Fibroblast of skin of left quadriceps (primary cell): Measurements from ENCODE around the gene OR6B3.
"Not testable (repeated sequence)": the region's sequence is repeated elsewhere in the genome, so short reads cannot be mapped to it uniquely, and the experiment has no call there.

Experiments used
- DNase-seq, 2 experiments: peaks; one replicate each; pipeline ENCODE4 v3.0.0-alpha.2; 2013; ENCODE audit warnings: low read depth in 2 of 2

OR6B3 gene

DNA sequence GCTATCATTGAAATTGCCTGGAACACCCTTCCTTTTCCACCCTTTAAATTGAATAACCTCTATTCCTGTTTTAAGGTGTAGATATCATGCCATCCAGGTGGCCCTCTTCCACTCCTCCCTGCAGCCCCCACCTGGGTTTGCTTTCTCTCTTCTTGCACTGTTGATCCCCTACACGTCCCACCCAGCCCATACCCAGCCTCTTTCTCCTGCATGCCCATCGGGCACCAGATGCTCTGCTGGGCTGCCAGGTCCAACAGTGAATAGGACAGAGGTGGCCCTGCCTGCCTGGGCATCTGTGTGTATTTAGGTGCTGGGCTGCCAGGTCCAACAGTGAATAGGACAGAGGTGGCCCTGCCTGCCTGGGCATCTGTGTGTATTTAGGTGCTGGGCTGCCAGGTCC is 9.2 kb downstream of the OR6B3 start:
- DNase-seq, result not testable (repeated sequence)

DNA sequence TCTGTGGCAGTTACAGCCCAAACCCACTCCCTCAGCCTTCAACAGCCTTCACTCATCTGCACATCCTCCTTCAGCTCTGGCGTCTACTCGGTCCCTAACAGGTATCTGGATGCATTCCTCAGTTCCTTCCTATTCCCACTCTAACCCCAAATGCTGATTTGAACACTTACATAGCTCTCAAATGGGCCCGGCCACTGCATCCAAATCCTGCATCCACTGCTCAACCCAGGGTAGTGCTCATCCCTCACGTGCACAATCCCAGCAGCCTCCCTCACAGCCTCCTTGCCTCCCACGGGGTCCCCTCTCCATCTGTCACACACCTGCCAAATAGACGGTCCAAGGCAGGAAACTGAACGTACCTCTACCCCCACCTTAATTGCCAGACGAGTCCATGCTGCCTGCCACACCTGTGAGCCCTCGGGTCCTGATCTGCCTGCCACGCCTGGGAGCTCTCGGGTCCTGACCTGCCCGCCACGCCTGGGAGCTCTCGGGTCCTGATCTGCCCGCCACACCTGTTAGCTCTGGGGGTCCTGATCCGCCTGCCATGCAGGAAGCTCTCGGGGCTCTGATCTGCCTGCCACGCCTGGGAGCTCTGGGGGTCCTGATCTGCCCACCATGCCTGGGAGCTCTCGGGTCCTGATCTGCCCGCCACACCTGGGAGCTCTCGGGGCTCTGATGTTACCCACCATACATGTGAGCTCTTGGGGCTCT is 9.9 kb downstream of the OR6B3 start:
- DNase-seq, result no peak

DNA sequence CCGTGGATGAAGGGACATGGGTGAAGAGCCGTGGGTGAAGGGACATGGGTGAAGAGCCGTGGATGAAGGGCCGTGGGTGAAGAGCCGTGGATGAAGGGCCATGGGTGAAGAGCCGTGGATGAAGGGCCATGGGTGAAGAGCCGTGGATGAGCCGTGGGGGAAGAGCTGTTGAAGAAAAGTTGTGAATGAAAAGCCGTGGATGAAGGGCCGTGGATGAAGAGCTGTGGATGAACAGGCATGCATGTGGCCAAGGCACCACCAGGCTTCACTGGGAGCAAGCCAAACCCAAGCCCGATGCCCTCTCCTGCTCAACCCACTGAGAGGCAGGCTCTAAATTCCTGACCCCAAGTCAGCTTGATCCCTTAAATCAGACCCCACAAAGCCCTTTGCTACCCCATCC is 10.6 kb downstream of the OR6B3 start:
- no peak for DNase-seq

DNA sequence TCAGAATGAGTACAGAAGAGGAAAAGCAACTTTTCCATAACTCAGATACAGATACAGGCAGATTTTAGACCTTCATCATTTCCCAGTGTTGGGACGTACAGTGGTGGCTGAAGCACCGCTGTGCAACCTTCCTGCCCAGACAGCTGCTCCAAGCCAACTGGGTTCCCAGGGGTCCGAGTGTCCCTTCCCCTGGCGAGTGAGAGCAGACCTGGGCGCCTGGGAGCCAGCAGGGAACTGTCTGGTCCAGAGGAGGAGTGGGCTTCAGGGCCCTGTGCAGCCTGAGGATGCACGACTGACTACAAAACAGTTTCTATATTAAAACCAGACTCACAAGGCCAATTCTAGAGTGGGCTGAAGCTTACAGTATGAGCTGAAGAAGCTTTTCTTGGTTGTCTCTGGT is 12.0 kb downstream of the OR6B3 start:
- no peak for DNase-seq

DNA sequence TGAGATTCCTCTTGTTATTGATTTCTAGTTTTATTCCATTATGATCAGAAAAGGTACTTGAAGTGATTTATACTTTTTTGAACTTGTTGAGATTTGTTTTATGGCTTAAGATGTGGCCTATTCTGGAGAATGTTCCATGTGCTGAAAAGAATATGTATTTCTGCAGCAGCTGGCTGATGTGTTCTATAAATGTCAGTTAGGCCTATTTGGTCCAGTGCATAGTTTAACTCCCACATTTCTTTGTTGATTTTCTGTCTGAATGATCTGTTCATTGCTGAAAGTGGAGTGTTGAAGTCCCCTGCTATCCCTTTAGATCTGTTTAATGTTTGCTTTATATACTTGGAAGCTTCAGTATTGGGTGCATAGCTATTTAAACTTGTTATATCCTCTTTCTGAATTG is 16.0 kb downstream of the OR6B3 start:
- no peak for DNase-seq

DNA sequence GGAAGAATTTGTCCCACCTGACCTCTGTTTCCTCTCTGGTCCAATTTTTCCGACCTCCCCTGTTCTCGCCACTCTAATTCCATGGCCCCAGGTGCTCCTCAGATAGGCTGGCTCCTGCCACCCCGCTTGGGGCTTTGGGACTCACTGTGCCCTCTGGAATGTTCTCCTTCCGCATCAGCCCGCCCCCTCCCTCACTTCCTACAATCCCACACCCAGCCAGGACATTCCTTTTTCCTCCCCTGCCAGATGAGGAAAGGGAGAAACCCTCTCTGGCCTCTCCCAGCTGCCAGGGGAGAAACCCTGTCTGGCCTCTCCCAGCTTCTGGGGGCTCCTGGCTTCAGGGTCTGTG is 20.0 kb downstream of the OR6B3 start:
- DNase-seq, result no peak

DNA sequence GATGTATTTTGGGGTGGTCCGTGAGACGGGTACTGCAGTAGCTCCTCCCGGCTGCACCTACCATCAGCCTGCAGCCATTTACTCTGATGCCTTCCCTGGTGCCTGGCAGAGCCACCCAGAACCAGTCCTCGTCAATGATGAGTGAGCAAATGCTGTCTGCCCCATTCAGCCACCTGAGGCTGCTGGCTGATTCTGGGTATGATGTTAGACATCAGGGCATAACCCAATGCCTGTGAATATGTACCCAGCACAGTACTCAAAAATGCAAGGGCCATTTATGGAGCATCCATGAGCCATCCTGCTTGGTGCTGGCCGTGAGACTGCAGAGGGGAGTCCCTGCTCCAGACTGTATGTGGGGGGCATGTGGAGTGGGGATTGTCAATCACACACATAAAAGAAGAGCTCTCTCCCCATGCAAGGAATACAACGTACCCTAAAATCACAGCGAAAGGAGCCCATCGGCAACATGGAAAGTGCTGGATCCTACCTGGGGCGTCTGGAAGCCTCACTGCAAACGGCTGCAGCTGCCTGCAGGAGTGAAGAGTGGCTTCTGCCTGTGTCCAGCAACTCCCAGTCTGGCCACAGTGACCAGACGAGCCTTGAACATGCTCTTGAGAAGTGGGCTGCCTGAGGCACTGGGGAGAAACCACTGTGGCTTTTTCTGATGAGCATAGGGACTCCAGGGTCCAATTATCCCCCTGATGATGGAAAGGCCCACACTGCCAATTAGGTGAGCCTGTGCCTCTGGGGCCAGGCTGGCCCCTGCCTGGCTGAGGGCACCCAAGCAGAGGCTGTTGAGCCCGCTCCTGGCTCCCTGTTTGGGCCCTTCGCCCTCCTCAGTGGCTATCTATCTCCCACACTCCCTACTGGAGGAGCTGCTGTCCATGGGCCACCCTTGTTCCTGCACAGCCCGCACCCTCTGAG is 20.7 kb downstream of the OR6B3 start:
- no peak for DNase-seq

DNA sequence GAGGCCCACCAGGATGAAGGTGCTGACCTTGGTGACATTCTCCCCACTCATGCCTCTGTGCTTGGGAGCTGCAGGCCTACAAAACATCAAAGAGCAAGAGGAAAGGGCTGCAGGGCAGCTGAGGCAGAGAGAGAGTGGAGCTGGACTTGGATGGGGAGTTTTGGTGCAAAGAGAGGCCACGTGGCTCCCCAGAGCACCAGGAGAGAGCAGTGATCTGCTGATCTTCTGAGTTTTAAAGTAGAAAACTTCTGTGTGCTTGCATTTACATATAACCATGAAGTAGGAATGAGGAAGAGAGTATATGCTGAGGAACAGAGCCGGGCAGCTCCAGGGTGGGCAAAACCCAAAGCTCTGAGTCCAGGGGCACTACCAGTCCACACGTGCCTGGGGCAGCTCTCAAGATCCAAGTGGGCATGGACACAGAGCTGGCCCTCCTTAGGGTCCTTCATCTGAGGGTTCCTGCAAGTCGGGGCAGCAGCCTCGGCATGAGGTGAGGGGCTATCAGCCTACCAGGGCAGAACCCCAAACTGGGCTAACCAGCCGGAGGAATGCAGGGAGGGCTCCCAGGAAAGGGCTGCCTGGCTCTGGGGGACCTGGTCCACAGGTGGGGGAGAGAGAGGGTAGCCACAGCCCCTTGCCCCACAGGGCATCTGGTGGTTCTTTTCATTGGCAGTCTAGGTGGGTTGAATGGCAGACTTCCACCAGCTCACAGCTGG is 22.8 kb downstream of the OR6B3 start, which contains the start of gene OR6B2:
OR6B2 (minus strand) TSS at position 51 of the 716 bp plus-strand sequence; CDS start at position 51, 0 bp downstream.
- no peak for DNase-seq

DNA sequence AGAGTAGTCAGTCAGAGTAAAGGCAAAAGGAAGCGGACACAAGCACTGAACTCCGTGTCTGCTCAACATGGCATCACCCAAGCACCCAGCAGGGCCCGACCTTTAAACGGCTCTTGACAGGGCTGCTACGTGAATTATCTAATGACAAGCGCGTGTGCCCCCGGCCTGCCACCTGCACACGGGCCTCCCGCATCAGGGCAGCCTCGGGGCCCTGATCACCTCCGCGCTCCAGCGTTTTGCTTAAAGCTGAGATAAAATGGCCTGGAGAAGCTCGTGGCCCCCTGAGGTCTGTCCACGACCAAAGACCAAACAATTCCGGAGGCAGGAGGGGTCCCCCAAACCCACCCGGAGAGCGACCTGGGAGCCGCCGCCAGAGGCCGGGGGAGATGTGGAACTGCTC is 28.6 kb downstream of the OR6B3 start:
- no peak for DNase-seq

DNA sequence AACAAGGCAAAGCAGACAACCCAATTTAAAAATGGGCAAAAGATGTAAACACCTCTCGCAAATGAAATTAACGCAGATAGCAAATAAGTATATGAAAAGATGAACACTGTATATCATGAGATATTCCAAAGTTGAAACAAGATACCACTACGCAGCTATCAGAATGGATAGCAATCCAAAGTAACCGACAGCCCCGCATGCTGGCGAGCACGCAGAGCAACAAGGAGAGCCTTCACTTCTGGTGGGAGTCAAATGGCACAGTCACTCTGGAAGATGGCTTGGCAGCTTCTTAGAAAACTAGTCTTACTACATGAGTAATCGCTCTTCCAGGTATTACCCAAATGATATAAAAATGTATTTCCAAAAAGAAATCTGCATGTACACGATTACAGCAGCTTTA is 29.5 kb downstream of the OR6B3 start:
- no peak for DNase-seq

DNA sequence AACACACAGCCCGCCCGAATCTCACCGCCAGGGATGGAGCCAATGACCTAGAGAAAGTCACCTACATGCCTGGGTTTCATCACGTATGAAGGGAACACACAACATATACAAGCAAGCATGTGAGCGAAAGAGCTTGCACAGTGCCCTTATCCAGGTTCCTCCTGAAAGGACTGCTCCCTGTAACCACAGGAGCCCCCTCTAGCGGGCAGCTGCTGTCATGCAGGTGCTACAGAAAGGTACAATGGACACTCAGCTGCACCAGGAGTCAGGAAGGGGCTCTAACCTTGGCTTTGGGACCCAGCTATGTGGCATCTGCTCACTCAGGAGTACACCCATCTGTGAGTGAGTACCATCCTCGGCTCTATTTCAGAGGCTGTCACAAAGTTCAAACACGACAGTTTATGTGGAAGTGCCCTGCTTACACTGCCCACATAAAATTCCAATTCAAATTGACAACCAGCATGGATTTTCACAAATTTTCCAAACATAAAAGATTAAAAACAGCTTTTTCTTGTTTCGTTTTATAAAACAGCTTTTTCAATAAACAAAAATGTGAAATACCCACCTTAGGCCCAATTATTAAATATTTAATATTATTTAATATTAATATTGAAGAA is 31.7 kb downstream of the OR6B3 start:
- peak in 1 of 2 experiments; percentile 10 for DNase-seq

DNA sequence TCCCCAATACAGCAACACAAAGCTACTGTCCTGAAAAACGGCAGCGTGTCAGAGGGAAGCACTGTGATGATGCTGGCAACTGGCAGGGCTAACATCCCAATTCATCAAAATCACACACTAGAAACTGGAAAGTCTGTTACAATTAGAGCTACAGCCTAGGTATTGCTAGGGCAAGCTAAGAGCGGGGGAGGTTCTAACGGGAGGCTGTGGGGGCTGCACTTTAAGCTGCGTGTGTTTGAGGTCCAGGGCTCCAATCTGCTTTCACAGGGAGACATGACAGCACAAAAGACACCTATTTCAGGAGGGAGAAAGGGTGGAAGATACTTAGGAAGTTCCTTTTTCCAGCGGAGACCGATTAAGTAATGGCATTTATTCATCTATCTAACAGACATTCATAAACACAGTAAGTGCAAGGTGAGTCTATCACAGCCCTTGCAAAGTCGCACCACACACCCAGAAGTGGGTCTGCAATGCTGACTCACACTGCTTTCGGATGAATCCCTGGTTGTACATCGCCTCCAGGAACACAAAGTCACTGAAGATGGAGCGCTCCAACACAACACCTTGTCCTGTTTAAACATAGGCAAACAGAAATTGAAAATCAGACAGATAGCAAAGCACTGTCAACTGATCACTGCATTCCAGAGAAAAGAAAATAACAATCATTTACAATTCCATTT is 35.1 kb downstream of the OR6B3 start:
- no peak for DNase-seq

DNA sequence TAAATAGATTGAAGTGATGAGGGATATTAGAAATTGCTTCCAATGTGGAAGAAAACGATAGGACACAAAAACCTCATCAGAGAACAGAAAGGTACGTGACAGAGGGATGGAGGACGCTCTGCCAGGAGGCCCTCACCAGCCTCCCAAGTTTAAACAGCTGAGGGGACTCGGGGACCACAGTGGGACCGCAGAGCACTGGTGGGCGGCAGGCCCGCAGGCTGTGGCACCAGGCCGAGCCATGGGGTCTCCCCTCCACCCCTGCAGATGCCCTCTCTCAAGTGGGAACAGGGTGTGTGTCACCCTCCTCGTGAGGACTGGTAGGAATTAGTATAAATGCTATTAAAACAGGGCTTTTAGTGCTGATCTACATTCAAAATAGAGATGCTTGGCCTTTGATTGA is 39.0 kb downstream of the OR6B3 start:
- DNase-seq, result no peak

DNA sequence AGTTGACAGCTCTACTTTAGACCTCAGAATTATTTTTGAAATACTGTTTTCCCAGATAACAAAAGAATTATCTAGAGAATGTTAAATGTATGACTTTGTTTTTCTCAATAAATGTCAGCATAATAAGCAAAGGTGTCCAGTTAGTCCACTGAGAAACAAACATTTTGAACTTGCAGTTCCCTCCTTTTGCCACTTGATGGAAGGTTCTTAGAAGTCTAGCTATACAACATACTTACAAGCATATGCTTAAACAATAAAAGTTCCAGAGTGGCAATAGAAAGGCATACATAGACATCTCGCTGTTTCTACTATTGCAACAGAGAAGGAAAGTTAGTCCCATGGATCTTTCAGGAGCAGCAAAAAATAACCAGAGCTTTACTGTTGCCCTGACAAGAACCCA is 40.0 kb downstream of the OR6B3 start:
- no peak for DNase-seq

DNA sequence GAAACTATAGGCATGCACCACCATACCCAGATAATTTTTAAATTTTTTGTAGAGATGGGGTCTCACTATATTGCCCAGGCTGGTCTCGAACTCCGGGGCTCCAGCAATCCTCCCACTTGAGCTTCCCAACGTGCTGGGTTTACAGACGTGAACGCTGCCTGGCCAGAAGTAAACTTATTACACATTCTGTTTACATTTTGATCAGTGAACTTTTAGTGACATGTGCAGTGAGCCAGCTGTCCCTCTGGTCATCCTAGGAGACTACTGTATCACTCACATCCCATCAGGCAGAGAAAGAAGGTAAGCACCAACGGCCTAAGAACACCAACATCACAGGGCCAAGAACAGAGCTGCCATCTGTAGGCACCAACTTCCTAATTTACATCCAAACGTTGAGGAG is 50.3 kb downstream of the OR6B3 start:
- no peak for DNase-seq

DNA sequence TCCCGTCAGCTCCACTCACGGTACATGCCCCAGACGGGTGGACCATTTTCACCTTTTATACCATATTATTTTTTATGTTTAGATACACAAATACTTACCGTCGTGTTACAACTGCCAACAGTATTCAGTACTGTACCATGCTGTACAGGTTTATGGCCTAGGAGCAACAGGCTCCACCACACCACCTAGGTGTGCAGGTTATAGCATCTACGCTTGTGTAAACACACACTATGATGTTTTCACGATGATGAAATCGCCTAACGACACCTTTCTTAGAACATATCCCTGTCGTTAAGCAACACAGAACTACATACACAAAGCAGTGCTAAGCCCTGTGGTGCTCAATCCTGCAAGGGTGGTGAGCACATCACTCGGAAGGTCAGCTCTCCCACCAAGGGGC is 52.6 kb downstream of the OR6B3 start:
- no peak for DNase-seq

DNA sequence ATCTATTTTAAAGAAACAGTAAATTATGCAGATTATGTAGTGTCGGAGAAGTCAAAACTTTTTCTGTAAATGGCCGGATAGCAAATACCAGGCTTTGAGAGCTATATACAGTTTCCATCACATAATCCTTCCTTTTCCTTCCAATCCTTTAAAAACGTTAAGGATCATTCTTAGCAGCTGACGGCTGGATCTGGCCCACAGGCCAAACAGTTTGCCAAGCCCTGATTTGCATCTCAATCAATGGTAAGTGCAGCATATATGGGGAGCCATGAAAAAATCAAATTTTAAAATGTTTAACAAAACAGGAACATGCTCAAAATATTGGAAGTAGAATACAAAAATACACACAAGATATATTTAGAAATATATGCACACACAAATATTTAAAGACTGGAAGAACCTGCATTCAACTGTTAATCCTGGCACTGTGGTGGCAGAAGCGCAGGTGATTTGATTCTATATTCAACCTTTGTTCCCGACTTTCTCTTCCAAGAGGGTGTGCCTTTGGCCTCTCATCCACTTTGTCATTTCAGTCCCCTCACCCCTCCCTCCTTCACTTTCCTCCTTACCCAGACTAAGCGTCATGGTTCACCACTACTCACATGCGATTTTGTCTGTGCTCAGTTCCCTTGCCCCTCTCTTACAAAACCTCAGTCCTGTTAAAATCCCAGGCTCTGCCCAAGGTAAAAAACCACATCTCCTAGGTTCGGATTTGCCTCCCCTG is 55.5 kb downstream of the OR6B3 start:
- DNase-seq, result no peak
